ENCODE results near the gene TIMD4.

DNA sequence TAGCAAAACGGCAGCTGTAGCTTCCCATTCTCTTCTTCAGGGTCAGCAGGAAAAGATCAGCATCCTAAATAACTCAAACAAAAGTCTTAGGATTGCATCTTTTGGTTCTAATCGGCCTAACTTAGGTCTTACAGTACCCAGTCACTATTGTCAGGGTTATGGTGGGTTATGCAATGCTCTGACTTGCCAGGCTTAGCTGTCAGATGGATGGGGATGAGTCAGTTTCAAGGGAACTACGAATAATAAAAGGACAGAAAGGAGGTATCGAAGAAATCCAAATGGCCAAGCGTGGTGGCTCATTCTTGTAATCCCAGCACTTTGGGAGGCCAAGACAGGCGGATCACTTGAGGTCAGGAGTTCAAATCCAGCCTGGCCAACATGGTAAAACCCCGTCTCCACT, 66.5 kb downstream of the TIMD4 start:
- TF ChIP-seq CTCF (conservative IDR thresholded peaks at IDR 0.05) (no peak), EZH2 (IDR thresholded peaks at IDR 0.05; ENCODE audit: low read depth) (no peak)

Measured in PC-9 (cell line).